NK-92 (cell line): ENCODE measurements around the gene KRTAP19-8.

Experiments used
- DNase-seq: peaks from one replicate; lab custom pipeline; 2025; ENCODE audit not compliant: unreplicated experiment; lab: John Stamatoyannopoulos, UW

Gene KRTAP19-8, protein sequence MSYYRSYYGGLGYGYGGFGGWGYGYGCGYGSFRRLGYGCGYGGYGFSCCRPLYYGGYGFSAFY

DNA sequence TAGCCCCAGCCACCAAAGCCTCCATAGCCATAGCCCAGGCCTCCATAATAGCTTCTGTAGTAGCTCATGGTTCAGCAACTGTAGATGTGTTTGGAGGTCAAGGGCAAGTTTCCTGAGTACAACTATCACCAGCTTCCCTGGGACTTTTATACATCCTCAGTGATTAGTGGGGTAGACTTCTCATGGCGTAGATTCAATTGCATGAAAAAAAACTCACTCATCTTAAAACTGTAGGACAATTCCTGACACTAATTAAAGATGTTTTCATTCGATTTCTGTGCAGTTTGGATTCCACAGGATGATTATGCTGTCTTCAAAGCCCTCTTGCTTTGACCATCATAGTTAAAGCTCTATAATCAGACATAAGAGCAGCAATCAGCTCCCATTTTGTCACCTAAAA, at the start of gene KRTAP19-8:
TSS of gene KRTAP19-8 (minus strand) at position 101 of the 400 bp plus-strand sequence. CDS start at position 68, 33 bp downstream.
- DNase-seq: no peak

DNA sequence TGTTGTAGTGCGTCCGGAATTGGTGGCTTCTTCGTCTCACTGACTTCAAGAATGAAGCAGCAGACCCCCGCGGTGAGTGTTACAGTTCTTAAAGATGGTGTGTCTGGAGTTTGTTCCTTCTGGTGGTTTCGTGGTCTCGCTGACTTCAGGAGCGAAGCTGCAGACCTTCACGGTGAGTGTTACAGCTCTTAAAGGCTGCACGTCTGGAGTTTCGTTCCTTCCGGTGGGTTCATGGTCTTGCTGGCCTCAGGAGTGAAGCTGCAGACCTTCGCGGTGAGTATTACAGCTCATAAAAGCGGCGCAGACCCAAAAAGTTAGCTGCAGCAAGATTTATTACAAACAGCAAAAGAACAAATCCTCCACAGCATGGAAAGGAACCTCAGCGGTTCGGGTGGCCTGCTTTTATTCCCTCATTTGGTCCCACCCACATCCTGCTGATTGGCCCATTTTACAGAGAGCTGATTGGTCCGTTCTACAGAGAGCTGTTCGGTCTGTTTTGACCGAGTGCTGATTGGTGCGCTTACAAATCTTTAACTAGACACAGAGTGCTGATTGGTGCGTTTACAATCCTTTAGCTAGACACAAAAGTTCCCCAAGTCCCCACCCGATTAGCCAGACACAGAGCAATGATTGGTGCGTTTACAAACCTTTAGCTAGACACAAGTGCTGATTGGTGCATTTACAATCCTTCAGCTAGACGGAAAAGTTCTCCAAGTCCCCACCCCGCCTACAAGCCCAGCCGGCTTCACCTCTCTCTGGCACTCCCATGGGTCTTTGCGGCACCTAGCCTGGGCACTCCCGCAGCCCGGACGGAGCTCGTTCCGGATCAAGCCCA, 49.6 kb upstream of the KRTAP19-8 start:
- DNase-seq: no peak

DNA sequence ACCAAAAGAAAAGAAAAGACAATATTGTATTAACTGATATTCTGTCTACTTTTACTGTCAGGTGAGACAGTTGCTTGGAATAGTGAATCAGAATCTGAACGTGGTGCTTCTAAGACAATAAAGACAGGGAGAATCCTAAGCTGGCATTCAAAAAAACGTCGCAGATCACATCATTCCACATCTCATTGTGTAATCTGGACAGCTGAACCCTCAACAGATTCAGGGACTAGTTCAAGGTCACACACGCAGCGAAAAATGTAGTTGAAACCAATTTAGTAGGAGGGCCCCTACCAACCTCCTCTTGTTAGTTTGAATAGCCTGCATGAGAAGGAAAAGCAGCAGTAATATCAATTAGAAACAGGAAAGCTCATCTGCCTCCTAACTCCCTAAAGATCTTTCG, 46.4 kb upstream of the KRTAP19-8 start:
- DNase-seq: no peak

DNA sequence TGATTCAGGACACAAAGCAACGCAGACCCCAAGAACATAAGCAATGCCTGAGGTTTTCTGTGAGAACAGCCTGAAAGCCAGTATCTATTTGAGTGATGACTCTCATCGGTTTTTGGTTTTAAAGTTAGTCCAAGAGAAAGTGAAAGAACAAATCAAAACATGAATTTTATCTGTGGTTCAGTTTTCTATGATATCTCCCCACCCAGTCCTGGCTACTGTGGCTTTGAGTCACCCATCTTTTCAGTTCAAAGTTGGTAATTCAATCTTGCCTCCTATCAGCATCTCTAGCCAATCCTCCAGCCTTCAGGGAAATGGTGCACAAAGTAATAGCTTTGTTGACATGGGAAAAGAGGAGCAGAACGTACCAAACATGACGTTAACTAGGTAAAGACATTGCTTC, 40.5 kb upstream of the KRTAP19-8 start:
- no peak for DNase-seq

DNA sequence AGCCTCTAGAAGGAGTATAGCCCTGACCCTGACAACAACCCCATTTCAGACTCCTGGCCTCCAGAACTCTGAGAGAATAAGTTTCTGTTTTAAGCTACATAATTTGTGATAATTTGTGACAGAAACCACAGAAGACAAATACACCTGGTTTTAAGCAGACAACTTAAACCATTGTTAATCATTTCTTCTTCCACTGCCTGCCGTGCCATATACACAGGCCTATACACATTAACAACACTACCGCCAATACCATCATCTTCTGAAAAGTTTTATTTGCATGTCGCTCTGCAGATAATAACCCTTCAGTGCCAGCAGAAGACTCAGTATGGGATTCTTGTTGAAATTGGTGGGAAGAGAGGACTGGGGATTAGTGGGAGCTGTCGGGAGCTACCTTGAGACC, 39.9 kb upstream of the KRTAP19-8 start:
- DNase-seq: no peak

DNA sequence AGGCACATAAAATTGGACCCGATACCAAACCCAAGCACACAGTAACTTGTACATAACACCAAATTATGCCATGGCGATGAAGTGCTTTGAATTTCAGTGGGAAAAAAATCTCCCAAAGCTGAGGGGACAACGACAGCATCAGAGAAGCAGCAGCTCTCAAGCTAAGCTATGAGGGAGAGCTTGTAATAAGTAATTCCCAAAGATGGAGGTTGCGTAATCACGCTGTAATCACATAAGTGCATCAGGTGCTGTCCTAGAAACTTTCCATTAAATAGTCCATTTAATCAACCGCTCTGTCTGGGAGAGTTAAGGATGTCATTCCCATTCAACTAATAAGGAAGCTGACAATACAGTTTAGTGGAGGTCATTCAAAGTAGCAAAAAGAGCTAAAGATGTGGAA, 37.6 kb upstream of the KRTAP19-8 start:
- DNase-seq: no peak

DNA sequence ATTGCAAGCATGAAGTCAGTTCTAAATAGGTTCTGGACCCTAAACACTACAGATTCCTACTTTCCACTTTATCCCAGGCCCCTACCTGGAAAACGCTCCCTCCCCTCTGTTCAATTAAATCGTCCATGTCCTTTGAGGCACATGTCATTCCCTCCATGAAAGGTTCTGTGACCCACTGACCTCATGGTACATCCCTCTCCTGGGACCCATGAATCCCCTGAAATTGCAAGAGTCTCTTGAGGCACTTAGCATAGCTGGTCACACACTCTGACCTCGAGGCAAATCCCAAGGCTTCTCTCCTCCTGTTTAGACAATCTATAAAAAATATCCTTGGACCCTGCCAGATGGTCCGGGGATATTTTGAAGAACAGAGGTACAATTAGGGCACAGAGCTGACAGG, 34.3 kb upstream of the KRTAP19-8 start:
- DNase-seq: no peak

DNA sequence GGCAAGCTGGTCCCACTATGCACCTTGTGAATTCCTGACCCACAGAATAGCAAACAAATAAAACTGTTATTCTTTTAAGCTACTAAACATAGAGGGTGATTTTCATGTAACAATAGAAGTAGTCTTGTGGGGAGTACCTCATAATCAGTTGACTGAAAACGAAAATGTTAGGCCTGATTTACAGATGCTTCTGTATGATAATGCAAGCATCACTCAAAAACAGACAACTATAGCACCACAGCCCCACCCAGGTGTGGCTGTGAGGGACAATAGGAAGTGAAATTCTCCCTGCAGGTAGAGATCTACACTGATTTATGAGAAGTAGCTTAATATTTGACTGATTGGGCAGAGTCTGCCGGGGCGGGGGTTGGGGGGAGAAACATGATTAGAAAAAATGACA, 26.5 kb upstream of the KRTAP19-8 start:
- DNase-seq: no peak

DNA sequence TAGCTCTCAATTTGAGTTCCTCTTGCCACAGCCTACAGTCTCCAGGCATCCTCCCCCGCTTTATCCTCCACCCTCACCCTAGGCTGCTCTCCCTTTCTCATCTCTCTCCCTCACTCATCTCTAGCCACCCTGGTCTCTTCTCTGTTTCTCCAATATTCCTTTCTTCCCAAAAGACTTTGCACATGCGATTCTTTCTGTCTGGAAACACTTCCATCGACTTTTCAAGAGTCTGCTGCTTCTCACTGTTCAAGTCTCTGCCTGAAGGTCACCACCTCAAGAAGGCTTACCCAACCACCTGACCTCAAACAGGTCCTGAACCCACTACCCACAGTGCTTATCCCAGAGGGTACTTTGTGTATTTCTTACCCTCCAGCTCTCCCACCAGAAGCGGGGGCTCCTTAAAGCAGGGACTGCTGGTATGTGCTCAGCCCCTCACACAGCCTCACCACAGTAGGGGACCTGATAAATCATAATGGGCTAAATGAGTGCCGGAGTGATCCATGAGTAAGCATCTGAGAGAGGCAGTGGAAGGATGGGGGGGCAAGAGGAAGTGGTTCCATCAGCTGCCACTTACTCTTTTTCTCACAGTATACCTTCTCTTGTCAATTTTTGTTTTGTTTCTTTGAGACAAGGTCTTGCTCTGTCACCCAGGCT, 14.3 kb upstream of the KRTAP19-8 start:
- no peak for DNase-seq

DNA sequence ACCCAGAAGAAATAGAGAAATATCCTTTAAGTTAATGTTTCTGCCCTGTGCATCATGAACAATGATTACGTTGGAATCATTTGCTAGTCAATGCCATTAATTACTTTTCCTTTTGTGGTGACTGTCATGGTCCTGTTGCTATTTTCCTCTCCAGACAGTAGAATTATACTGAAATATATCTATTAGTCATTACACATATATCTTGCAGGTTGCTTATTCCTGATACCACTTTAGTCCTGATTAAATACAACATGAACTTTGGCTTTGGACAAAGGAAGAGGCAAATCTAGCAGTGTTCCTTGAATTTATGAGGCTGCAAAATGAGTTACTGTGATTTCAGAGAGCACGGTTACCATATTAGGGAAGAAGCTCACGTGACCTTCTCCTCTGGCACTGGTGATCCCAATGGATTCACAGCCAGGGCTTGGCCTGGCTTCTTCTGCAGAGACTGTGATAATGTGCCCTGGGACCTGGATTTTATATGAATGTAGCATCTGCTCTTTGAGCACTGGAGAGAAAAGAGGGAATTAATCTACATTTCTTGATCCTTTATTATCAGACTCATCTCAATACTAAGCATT, 12.4 kb upstream of the KRTAP19-8 start:
- no peak for DNase-seq

DNA sequence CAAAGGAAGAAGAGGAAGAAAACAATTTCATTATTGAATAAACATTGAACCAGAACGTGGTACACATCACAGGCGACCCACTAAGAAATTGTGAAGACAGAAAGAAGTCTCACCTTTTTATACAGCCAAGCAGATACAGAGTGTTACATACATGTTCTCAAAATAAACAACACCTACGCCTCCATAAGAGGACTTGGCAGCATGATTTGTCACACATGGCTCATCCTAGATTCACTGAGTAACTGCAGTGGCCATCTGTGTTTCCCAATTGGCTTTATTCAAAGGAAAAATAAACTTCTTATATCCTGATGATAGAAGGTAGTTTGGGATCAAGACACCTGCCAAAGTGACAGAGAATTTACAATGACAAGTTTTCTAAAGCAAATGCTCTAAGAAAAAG, 7.6 kb upstream of the KRTAP19-8 start:
- no peak for DNase-seq

DNA sequence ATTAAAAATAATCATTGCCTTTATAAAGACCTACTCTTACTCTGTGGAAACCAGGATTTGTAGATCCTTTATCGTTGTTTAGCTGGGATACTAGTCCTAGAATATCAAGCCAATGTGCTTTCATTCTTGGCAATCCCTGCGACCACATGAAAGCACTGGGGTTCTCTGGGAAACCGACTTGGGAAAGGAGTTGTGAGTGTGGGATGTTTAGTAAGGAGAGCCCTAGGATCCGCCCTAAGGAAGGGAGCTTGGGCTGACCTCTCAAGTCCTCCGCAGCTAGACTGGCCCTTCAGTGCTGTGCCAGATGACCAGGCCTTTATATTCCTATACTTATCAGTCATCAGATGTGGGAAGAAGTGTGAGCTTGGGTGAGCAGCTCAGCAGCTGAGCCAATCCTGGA, 5.2 kb upstream of the KRTAP19-8 start:
- no peak for DNase-seq

DNA sequence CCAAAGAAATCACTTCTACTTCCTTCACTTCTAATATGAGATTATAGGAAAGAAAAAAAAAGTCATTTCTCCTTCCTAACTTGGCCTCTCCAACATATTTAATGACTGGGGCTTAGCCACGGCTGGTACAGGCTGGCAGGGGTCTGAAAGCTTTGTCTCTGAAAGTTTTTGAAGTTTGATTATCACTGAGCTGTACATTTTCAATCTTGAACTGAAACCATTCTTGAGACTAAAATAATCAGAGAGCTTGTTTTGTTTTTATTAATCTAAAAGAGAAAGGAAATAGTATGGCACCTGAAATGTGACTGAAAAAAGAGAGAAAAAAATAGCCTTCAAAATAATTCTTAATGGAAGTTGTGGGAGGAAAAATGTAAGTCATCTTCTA, 3.8 kb upstream of the KRTAP19-8 start:
- no peak for DNase-seq

DNA sequence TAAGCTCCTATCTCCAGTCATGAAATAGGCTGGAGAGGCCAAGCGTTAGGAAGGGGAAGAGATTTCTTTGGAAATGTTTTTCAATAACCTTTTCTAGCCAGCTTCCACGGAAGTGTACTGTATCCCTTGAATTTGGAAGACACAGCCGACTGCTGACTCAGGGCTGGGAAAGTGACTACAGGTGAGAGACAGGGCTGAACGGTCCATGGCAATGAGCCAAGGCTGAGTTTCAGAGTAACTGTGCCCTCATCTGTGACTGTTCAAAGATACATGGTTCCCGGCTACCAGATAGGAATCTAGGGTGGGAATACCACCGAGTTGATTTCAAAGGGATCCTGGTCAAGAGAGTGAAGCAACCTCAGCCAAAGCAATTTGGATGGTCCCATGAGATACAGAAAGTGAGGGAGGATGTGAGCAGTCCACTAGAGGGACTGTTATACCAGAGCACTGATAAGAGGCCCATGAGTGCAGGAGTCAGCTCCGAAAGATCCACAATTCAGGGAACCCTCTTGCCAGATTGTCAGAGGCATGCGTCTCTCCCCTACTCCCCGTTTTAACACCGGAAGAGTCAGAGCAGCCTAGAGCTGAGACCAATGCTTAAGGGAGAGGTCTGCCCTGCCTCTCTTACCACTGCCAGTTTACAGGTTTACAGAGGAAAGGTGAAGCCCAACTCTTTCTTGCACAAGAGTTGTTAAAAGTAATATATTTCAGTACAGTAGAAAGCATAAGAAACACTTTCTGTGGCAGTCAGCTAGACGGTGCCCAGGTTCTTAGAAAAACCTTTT, 3.2 kb upstream of the KRTAP19-8 start:
- no peak for DNase-seq

DNA sequence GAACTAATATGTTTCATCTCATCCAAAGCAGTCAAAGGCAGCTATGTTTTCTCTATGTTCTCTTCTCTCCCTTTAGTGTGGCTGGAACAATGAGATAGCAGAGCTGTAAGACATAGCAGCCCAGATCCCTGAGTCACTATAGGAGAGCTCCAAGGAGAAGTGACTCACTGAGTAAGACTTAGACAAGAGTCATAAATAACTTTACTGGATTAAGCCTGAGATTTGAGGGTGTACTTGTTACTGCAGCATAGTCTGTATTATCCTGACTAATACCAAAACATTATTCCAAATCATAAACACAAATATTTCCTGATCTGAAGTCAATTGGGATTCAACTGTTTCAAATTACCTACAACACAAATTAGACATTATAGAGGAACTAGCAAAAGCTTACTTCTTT, 3.9 kb downstream of the KRTAP19-8 start:
- no peak for DNase-seq

DNA sequence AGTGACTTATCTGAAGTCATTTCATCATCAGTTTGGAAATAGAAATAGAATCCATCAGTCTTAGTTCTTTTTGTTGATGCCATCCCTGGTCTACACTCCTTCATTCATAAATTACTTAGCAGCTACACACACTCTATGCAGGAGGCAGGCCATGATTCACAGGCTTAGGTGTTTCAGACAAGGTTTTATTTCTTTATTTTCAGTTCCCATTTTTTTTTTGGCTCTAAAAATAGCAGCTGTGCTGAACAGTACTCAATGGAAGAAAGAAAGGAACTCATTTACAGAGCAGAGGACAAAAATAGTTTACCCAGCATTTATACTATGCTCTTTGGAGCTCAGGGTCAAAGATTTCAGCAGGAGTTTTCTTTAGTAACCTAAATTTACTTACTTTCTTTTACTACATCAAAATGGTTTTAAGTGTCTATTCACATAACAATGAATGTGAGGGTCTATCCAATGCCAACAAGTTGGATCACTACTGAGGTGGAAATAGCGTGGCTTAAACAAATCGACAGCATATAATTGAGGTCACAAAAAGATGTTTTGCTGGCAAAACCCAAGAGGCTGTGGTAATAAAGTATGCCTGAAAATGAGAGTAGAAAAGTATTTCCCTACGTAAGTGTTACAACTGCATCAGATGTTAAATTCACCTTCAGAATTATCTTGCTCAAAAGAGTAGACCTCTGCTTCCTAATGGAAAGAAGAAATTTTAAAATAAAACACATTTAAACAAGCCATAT, 7.7 kb downstream of the KRTAP19-8 start:
- DNase-seq: no peak

DNA sequence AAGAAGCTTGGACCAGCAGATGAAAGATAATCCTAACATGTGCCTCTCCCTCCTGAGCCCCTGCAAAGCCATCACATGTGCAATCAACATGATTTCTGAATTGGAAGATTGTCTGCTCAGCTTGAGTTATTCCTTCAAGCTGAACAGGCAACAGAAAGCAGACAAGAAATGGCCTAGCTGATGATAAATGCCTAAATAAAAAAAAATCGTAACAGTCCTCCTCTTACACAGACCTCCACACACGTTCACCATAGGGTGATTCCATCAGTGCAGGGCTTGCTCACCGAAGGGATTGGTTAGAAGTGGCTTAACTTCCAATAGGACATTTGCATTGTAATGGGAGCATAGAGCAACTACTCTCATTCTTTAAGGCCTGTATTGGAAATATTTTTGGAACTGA, 14.6 kb downstream of the KRTAP19-8 start:
- no peak for DNase-seq

DNA sequence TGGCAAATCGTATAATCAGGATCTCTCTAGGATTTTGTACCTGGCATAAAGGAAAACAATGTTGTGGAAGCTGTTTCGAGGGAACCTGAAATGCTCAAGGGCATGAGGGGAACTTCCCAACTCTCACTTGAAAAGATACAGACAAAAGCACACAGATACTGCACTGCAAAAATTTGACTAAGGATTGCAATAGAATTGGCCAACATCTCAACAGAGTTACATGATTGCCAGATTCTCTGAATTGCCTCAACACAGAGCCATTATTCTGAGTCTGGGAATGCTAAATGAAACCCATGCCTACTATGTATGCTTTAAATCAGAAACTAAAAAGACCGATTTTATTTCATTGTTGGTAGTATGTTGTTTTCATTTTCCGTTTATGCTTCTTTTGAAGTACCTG, 16.0 kb downstream of the KRTAP19-8 start:
- DNase-seq: no peak

DNA sequence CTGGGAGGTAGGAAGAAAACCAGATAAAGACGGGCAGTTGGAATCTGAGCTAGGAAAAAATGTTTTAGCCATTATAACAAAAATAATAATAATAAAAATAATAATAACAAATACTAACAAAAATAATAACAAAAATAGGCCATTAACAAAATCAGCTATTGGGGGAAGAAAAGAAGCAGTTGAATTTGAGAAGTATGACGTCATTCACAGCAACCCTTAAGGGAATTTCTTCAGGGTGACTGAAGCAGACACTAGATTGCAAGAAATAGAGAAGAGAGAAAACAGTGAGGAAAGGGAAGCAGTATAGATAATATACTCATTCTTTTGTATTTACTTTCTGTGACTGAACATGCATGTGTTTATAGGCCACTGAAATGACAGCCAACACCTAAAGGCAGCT, 20.0 kb downstream of the KRTAP19-8 start:
- no peak for DNase-seq

DNA sequence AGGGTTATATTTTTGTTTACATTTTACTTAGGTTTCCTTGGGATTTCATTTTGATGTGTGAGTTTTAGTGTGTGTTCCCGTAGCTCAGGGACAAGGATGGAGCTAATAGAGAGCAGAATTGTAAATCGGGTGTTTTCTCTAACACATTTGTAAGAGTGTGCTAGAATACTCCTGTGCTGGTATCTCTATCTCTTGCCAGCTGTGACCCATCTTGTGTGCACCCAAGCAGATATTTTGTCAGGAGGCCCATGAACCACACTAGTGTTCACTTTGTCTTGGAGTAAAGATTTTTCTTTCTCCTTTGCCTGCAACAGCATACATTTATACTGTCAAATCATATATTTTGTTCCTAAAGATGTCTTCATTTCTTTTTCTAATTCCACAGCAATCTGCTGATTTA, 23.4 kb downstream of the KRTAP19-8 start:
- DNase-seq: no peak
